ENCODE measurements around the gene MCTP2. TPM values are rescaled to one million over a fixed set of nuclear protein-coding genes. Genes with fewer than 3 reads are reported as not detected.

MCTP2 gene
- total and polyA plus RNA-seq, 2 of the 13 experiments (the other 11 are each of a cell fraction or from before 2014, with no cell fraction given): 5.1 to 8.6 TPM

GRCh38 chr15:94235041-94235440 is 3.7 kb downstream of the MCTP2 start (continued):
- TF ChIP-seq KDM6A (CRISPR knock-in tag; IDR thresholded peaks at IDR 0.05; ENCODE audit: low read depth) (no peak), HOMEZ (CRISPR knock-in tag; IDR thresholded peaks at IDR 0.05; ENCODE audit: low read depth) (no peak), ZNF180 (CRISPR knock-in tag; IDR thresholded peaks at IDR 0.05; ENCODE audit: borderline replicate concordance, low read depth) (no peak), SNAPC5 (CRISPR knock-in tag; IDR thresholded peaks at IDR 0.05; ENCODE audit: borderline replicate concordance) (no peak), ZBTB21 (CRISPR knock-in tag; IDR thresholded peaks at IDR 0.05) (no peak)

GRCh38 chr15:94235646-94236045 is 4.3 kb downstream of the MCTP2 start:
- Histone ChIP-seq H2AFZ (ENCODE audit: low read length) (no peak overlapping the region), H3K27me3 (ENCODE audit: control insufficient read depth in 1 of 2, insufficient read depth in 2 of 2, low read length in 2 of 2) (no peaks in the 10 kb centered on the region; a peak in 1 of 5 replicates), H4K20me1 (ENCODE audit: insufficient read depth, low read length) (no peaks in the 10 kb centered on the region), H3K36me3 (replicated peaks in 1 of 2; ENCODE audit: control insufficient read depth in 1 of 2, insufficient read depth in 2 of 2, low read length in 2 of 2) (no peaks in the 10 kb centered on the region), H3K4me1 (ENCODE audit: insufficient read depth, low read length) (no peaks in the 10 kb centered on the region), H3K9me3 (ENCODE audit: low read length) (no peaks in the 10 kb centered on the region), H3K27ac (ENCODE audit: extremely low read length, insufficient read depth, low read length) (no peak overlapping the region), H3K79me2 (ENCODE audit: insufficient read depth, low read length) (peaks cover 13% of the 10 kb centered on the region), H3K9ac (ENCODE audit: insufficient read depth, low read depth, low read length) (no peak overlapping the region), H3K4me3 (replicated peaks in 1 of 3; ENCODE audit: insufficient read depth in 1 of 3, low read depth in 2 of 3, low read length in 3 of 3) (no peak overlapping the region), H3K4me2 (ENCODE audit: low read depth, low read length) (no peak overlapping the region)
- DNase-seq (ENCODE audit: low spot score) (no peak), FAIRE-seq (no peak), ATAC-seq (no peak)
- intact Hi-C loops (cut with micrococcal nuclease; ENCODE audit: unreplicated experiment): no loop called here
- CTCF ChIA-PET (ENCODE audit: low intra/inter-chr PET ratio, low total read pairs): no interaction called here
- POLR2A ChIA-PET: interaction anchor here (1.4 kb wide), 1 partner anchor 13 kb away, joined by 5 read pairs; no protein-coding TSS in a partner anchor
- BruUV-seq (replicated peaks): no TSS peak
- WGBS (ENCODE audit: low lambda C conversion rate): 62% methylated on average over 6 of the region's 6 CpGs
- in situ Hi-C loops (cut with HindIII; ENCODE audit: extremely low pct_ligation_motif_present, low pct_unique_long_range_greater_than_20kb): no loop called here
- TF ChIP-seq GABPB1 (CRISPR knock-in tag; IDR thresholded peaks at IDR 0.05): no peak
- TF ChIP-seq FLYWCH1 (CRISPR knock-in tag; IDR thresholded peaks at IDR 0.05): no peak
- TF ChIP-seq ZMAT5 (CRISPR knock-in tag; IDR thresholded peaks at IDR 0.05; ENCODE audit: borderline replicate concordance, low read depth): no peak
- no peak for TF ChIP-seq TCF12 (IDR thresholded peaks at IDR 0.05)
- TF ChIP-seq TCF12 (CRISPR knock-in tag; IDR thresholded peaks at IDR 0.05): no peak
- no peak for TF ChIP-seq KAT7 (CRISPR knock-in tag; IDR thresholded peaks at IDR 0.05; ENCODE audit: borderline replicate concordance)
- no peak for TF ChIP-seq ZNF407 (CRISPR knock-in tag; IDR thresholded peaks at IDR 0.05; ENCODE audit: not compliant biosample characterization)
- TF ChIP-seq ZNF17 (CRISPR knock-in tag; IDR thresholded peaks at IDR 0.05): no peak

All from HepG2 (cell line).